Measurements from ENCODE around the gene DDTL.

DNA sequence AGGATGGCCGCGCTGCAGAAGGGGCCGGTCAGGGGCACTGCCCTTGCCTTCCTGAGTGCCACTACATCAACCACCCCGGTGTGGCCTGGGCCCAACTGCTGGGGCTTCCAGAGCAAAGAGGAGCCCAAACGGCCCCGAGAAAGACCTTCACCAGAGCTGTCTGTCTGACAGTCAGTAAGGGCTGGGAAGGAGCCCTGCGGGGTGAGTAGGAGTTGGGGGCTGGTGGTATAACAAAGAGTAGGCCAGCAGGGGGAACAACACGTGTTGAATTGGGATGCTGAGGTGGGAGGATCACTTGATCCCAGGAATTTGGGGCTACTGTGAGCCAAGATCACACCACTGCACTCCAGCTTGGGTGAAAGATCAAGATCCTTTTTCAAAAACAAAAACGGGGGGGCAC lies 34.6 kb downstream of the DDTL start:
- TF ChIP-seq, protein P1, sequence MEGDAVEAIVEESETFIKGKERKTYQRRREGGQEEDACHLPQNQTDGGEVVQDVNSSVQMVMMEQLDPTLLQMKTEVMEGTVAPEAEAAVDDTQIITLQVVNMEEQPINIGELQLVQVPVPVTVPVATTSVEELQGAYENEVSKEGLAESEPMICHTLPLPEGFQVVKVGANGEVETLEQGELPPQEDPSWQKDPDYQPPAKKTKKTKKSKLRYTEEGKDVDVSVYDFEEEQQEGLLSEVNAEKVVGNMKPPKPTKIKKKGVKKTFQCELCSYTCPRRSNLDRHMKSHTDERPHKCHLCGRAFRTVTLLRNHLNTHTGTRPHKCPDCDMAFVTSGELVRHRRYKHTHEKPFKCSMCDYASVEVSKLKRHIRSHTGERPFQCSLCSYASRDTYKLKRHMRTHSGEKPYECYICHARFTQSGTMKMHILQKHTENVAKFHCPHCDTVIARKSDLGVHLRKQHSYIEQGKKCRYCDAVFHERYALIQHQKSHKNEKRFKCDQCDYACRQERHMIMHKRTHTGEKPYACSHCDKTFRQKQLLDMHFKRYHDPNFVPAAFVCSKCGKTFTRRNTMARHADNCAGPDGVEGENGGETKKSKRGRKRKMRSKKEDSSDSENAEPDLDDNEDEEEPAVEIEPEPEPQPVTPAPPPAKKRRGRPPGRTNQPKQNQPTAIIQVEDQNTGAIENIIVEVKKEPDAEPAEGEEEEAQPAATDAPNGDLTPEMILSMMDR (IDR thresholded peaks at IDR 0.05; ENCODE audit: low read length): no peak
- no peak for TF ChIP-seq EZH2 (IDR thresholded peaks at IDR 0.05; ENCODE audit: borderline replicate concordance, low read length)

All from OCI-LY1 (cell line).